GM21423 (cell line): Measurements from ENCODE around the gene GM2A.

Experiments
- ATAC-seq: cut with Tn5 transposase; IDR thresholded peaks from one replicate; pipeline ENCODE4 v1.9.1; 2021; ENCODE audit warnings: mild to moderate bottlenecking, moderate library complexity; ENCODE audit not compliant: unreplicated experiment

Gene GM2A

DNA sequence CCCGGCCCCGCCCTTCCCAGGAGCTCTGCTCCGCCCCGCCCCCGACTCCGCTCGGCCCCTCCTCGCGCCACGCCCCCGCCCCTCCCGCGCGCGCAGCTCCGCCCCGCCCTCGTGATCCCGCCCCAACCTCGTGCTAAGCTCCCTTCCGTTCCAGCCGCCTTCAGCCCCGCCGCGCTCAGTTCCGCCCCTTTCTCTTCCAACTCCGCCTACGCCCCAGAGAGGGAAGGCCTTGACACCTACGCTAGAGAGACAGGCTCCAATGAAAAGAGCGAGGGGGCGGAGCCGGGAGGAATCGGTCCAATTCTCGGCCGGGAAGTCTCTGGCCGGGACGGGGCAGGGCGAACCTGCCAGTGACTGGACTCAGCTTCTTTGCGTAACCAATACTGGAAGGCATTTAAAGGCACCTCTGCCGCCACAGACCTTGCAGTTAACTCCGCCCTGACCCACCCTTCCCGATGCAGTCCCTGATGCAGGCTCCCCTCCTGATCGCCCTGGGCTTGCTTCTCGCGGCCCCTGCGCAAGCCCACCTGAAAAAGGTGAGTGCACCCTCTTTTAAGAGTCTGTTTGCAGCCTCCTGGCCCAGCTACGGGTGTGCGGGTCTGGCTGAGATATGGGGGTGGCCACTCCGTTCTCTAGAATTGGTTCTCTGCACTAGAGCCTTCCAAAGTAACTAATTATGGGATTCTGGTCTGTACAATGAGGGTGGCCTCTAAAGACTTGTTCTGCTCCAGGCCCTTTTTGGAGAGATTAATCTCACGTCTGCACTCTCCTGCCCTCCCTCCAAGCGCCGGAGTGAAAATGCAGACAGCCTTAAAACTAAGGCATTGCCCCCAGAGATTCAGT, at the start of gene GM2A:
GM2A (plus strand) TSS at position 424 of the 843 bp plus-strand sequence; CDS start at position 456, 32 bp downstream.
- ATAC-seq: peak; percentile 86

DNA sequence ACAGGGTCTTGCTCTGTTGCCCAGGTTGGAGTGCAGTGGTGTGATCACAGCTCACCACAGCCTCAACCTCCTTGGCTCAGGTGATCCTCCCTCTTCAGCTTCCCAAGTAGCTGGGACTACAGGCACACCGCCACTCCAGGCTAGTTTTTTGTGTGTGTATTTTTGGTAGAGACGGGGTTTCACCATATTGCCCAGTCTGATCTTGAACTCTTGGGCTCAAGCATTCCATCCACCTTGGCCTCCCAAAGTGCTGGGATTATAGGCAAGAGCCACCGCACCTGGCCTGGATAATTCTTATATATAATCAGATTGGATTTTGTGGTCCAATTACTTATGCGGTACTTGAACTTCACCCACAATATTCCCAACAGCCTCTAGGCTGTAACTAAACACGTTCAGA, 48.9 kb upstream of the GM2A start:
- ATAC-seq: no peak

DNA sequence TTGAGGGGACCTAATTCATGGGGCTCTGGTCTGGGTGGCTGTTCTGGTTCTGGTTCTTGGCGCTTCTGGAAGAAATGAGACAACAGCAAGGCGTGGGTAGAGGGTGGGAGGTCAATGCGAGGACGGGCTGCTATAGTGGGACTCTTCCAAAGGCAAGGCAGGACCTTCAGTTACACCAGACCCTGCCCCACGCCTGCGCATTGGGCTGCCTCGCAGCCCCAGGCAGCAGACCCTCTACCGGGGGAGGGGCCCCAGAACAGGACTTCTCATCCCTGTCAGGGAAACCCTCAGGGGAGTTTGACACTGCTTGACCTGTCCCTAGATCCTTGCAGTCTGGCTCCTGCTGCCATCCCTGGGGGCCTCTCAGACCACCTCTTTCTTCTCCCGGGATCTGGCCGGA, 47.6 kb upstream of the GM2A start:
- ATAC-seq: no peak

DNA sequence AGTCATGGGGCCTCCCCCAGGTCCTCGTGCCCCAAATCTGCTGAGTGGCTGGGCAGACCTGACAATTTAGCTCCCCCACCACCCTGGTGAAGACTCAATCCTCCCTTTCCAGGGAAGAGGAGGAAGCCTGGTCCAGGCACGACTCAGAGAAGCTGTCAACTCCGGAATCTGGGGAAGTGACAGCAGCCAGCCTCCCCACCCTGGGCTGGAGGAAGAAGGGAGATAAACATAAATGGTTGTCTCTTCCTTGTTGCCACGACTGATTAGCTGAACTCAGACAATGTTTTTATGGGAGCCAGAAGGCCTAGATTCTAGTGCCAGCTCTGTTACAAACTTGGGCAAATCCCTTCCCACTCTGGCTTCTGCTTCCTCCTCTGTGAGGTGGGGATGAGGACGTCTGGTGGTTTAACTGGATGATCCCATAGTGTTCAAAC, 44.5 kb upstream of the GM2A start:
- no peak for ATAC-seq

DNA sequence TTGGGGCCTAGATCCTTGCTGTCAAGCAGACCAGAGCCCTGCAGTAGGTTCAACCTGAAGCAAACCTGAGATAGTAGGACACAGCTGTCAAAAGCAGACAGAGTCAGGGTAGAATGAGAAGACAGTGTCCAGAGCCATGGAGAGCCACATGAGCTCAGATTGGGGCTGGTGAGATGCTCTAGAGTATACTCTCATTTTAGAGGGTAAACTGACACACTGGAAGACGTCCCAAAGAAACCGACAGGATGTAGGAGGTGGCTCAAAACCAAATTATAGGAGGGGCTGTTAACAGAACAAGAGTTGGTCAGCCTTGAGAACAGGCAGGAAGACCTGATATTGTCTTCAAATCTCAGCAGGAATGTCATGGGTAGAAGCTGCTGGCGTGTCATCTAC, 40.6 kb upstream of the GM2A start:
- no peak for ATAC-seq

DNA sequence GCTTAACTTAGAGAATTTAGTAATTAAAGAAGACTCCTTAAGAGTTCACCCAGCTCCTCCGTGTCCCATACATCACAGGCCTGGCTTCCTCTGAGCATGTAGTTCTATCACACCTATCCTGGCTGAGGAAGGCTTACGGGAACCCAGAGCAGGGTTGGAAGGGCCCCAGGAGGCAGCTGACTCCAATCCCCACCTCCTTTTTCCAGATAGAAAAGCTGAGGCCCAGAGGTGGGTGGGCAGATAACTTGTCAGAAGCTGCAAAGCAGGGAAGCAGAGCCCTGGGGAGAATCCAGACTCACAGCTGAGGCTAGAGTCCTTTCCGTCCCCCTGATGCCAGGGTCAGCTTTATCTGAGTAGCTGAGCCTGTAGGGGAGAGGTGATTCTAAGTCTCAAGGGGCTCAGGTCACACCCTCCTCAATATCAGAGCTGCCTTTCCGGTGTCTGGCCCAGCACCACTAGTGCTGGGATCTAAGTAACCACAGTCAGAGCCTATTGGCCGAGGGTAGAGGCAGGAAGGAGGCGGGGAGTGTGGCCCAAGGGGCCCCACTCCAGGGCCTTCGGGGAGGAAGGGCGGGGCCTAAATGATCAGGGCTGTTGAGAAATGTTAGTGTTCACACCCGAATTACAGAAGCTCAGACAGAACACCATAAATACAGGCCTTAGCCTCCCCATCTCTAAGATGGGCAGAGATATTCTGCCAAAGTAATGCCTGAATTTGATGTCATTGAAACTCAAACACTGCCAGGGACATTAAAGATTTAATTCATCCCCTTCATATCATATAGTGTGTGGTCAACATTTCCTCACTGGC, 39.0 kb upstream of the GM2A start:
- peak; percentile 73 for ATAC-seq

DNA sequence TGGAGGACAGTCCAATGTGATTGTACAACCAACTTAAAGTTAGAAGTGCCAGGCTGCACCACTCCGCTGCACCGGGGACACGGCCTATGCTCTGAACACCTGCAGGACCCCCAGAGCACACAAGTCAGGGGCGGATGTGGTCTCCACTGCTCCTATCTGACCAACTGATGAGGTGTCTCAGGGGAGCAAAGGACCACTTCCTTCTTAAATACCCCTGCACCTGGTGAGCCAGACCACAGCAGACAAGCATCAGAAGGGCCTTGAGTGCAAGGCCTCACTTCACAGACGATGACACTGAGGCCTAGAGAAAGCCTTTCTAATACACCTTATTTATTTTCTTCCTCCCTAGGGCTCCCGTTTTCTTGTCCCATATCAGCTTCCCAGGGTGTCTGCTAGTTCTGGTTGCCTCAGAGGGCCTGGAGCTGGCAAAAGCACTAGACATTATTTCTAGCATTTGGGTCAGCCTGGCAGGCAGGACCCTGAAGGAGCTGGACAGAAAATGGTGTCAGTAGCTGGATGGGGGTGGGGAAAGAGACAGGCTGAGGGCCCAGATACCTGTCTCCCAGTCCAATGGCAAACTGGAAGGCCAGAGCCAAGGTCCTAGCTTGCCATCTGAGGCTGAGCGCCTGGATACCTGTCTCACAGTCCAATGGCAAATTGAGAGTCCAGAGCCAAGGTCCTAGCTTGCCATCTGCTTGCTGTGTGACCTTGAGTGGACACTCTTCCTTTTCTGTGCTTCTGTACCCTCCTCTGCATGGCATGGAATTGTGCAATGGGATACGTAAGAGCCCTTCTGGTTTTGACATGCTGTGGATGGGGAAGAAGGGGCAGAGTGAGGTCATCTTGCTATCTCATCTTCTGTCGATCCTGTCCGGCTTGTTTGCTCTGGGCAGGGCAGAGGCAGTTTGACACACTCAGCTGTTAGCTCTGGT, 38.1 kb upstream of the GM2A start:
- peak; percentile 52 for ATAC-seq

DNA sequence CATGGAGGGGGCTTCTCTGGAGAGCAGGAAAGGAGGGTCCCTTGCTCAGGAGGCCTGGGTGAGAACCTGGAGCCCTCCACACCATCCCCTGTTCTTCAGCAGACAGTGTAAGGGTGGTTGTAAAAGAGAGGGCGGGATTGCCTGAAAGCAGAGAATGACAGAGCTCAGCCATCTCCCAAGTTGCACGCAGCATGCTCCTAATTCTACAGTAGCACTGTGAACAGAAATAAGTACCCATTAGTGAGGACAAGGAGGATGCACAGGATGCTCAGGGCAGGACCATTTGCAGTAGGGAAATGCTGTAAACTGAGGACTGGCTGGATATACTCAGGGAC, 37.5 kb upstream of the GM2A start:
- ATAC-seq: no peak

DNA sequence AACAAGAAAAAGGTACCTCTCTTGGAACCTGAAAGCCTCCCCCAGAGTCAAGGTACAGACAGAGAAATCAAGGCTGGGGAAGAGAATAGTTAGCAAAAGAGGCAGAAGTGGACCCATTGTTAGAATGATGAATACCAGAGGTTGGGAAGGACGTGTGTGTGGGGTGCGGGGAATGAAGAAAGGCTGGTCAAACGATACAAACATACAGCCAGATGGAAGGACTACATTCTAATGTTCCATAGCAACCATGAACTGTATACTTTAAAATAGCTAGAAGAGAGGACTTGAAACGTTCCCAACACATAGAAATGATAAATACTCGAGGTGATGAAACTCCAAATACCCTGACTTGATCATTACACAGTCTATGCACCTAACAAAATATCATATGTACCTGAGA, 36.2 kb upstream of the GM2A start:
- ATAC-seq: no peak

DNA sequence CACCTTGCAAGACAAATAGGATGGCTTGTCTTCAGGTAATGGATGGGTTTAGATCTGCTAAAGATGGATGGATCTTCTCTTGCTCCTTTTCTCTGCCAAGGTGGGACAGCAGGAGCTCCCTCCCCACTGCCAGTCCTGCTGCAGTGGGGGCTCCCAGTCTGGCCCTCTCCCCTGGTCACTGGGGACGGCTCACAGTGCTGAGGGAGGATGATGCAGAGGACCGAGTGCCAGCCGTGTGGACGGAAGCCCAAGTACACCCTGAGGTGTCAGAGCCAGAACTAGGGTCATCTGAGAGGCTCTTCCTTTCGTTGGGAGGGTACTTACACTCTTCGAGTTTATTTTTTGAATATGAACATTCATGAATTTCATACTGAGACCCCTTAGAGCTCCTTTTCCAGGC, 34.8 kb upstream of the GM2A start:
- ATAC-seq: no peak

DNA sequence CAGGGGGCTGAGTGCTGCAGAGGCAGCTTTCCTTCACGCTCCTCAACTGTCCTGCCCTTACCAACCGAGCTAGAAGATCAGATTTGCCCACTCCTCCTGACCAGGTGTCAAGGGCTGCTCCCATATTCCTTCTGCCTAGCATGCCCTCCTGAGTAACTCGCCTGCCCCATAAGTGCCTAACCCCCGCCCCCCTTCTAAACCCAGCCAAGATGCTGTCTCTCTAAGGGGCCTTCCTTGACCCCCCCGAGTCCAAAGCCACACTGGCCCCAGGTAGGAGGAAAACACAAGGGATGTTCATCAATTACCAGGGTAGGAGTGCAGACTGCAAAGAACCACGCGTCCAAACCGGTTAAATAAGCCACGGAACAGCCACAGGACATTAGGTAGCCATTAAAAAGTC, 33.8 kb upstream of the GM2A start:
- ATAC-seq: no peak

DNA sequence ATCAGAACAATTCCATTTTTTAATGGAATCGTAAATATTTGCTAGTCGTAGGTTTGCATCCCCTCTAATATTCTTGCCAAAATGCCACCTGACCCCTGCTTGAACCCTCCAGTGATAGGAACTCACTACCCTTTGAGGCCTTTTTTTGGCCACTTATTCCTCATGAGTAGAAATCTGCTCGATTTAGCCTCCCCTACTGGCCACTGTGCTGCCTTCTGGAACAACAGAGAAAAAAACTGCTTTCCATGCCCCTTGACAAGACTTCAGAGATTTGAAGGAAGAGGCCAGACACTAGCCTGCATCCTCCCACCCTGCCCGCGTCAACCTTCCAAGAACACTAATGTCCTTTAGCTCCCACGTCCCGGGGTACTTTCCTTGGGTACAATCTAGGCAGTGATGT, 33.2 kb upstream of the GM2A start:
- ATAC-seq: no peak

DNA sequence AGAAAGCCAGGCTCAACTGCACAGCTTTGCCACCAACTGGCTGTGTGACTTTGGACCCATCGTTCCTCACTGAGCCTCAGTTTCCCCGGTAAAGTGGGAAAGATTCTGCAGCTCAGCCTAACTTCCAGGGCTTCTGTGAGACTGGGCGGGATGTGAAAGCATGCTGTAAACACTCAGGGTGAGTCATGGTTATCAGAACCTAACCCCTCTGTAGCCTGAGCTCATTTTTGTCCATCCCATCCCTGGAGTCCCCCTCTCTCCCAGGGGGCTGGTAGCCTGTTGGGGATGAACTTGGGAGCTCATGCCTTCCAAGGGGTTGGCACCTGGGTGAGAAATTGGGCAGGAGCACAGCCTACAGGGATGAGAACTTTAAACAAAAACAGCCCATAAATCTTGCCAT, 31.4 kb upstream of the GM2A start:
- ATAC-seq: no peak

DNA sequence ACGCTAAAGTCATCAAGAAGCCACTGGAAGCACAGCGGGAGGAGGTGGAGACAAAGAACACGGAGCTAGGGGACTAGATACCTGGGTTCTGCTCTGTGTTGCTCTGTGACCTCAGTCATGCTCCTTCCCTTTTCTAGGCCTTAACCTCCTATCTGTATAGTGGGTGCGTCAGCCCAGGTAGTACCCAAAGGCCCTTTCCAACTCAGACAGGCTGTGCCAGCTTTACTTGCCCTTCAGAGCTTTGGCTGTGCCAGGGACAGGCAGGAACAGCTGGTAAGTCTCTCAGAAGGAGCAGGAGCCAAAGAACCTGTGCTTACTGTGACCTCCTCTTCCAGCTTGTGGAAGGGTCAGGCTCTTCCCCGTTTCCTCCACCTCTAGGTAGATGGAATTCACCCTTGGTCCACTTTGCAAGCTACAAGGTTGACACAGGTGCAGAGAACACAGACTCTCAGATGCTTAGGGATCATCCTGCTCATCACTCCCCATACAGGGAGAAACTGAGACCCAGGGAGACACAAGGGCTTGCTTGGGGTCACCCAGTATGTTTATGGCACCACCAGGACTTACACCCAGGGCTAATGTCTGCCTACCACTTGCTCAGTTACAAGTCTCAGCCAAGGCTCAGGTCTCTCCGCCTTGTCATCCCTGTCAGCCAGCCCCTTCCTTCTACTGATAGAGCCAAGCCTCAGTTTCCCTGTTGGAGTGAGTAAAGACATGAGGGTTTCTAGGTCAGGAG, 30.8 kb upstream of the GM2A start:
- ATAC-seq: no peak

DNA sequence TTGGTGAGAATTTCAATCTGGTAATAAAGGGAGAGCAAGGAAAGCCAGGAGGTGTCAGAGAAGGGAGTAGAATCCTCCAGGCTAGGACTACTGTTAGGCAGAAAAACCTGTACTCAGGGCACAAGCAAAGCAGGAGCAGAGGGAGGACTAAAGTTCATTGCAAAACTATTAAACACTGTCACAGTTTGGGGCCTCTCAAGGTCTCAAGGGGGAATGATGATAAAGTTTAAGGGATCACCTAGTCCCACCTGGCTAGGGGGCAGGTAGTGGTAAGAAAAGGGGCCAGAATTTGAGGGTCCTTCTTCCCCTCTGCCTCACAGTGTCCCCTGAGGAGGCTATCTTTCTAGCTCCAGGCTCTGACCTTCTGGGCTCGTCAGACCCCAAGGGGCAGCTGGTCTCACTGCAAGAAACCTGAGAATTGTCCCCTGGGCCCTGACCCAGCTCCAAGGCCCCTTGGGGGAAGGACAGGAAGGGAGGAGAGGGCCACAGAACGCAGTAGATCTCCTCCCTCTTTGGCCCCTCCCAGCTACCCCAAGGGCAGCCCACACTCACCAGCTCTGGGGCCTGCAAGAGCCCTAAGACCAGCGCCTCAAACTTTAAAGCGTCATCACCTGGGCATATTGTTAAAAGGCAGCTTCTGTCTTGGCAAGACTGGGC, 30.1 kb upstream of the GM2A start:
- peak; percentile 68 for ATAC-seq

DNA sequence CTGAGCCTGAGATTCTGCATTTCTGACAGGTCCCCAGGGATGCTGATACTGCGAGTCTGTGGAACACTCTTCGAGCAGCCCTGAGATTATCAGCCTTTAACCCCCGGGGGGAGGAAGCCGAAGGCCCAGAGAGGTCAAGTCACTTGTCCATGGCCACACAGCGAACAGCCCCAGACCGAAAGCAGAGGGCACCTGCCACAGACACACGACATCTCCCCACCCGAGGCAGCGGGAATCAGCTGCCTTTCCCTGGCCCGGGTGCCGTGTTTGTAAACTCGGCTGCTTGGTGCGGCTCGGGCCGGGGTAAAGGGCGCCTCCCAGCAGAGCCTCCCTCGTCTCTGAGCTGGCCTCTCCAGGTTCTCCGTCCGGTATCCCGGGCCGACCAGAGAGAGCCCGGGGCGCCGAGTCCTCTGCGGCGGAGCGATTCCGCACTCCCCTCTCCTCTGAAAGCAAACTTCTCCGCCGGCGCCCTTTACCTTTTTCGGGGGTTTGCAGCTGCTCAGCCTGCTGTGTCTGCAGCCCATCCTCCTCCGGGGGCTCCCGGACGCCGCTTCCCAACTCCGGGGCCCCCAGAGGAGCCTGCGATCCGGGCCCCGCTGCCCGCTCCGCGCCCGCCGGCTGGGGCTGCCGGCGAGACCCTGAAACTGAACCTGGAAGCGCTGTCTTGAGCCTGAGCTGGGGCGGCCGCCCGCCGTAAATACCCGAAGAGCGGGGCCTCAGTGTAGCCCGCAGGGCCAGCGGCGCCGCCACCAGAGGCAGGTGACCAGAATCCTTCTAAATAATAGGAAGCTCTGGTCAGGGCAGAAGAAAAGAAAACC, 29.3 kb upstream of the GM2A start, which contains the start of gene CCDC69:
CCDC69 (minus strand) TSS at position 646 of the 818 bp plus-strand sequence; CDS start at position 524, 122 bp downstream.
- ATAC-seq: peak; percentile 65

DNA sequence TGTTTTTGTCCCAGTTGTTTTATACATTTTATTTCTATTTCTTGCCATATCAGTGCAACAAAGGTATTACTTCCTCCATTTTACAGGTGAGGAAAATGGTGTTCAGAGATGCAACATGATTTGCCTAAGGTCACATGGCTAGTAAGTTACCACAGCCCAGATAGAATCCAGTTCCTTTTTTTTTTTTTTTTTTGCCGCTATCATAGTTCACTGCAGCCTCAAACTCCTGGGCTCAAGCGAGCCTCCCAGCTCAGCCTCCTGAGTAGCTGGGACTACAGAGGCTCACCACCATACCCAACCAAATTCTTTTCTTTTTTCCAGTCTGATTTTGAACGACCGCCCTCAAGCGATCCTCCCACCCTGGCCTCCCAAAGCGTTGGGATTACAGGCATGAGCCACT, 28.6 kb upstream of the GM2A start:
- ATAC-seq: no peak

DNA sequence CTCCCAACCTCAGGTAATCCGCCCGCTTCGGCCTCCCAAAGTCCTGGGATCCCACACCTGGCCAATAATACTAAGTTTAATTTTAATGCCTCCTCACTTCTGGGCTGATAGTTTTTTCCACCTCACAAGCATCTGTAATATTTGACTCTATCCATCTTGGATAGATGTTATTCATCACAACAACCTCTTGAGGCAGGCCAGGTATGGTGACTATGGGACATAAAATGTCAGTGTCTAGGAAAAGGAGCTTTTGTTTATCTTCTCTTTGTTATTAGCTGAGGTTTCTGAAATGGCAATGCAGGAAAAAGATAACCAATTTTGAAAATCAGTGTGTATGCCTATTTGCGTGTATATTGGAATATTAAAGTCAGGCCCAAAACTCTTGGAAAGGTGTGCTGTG, 27.9 kb upstream of the GM2A start:
- ATAC-seq: no peak

DNA sequence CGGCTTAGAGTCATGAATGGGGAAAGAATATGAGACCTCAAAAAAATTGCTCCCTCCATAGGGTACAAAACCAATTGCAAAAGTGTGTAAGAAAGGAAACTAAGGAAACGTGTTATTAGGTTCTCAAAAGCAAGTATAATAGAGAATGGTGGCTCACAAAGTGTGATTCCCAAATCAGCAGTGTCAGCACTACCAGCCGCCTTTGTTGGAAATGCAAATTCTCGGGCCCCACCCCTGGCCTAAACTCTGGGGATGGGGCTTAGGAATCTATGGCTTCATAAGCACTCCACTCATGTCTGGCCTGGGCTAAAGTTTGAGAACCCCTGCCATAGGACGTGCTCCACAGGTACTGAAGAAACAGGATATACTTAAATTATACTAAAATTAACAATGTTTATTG, 27.5 kb upstream of the GM2A start:
- no peak for ATAC-seq
